ENCODE results near the gene C1D. TPM values are rescaled to one million over a fixed set of nuclear protein-coding genes. Genes with fewer than 3 reads are reported as not detected.

C1D gene
- total and polyA plus RNA-seq, 2 of the 4 experiments (the other 2 are of a cell fraction), result 2.7 to 14.3 TPM

GRCh38 chr2:68031542-68032160 is 31.2 kb downstream of the C1D start:
- CTCF ChIA-PET, result interaction anchor here (0.6 to 1.9 kb wide), 8 partner anchors 9 to 760 kb away, joined by 3 to 12 read pairs (median 4); no protein-coding TSS in a partner anchor
- H2AFZ ChIP-seq (replicated peaks; ENCODE audit: low read length, poor library complexity), result no peak overlapping the region
- ATAC-seq (ENCODE audit: low read depth), result peak; percentile 89
- TF ChIP-seq CEBPB (IDR thresholded peaks at IDR 0.05; ENCODE audit: low read depth, low read length), result no peak
- no peak for TF ChIP-seq MXI1 (IDR thresholded peaks at IDR 0.05; ENCODE audit: borderline replicate concordance, low read depth, low read length)
- no peak for TF ChIP-seq FOS (IDR thresholded peaks at IDR 0.05; ENCODE audit: low read depth, low read length)
- no peak for TF ChIP-seq MAZ (IDR thresholded peaks at IDR 0.05; ENCODE audit: borderline replicate concordance, low read depth, low read length)
- no peak for TF ChIP-seq MAFK (IDR thresholded peaks at IDR 0.05; ENCODE audit: low read depth, low read length)
- TF ChIP-seq USF2 (IDR thresholded peaks at IDR 0.05; ENCODE audit: low read depth, low read length), result no peak
- TF ChIP-seq ELK1 (IDR thresholded peaks at IDR 0.05; ENCODE audit: borderline replicate concordance, low read depth, low read length), result no peak
- no peak for TF ChIP-seq RCOR1 (IDR thresholded peaks at IDR 0.05; ENCODE audit: insufficient replicate concordance, low read length)
- peak; percentile 89 for TF ChIP-seq RAD21 (IDR thresholded peaks at IDR 0.05; ENCODE audit: low read length)
- no peak for TF ChIP-seq BHLHE40 (IDR thresholded peaks at IDR 0.05; ENCODE audit: low read depth, low read length)
- peak; percentile 78 for TF ChIP-seq SMC3 (IDR thresholded peaks at IDR 0.05; ENCODE audit: low read depth, low read length)
- TF ChIP-seq CHD1 (IDR thresholded peaks at IDR 0.05; ENCODE audit: low read depth, low read length), result no peak
- peak; percentile 79 for TF ChIP-seq CTCF (conservative IDR thresholded peaks at IDR 0.05; ENCODE audit: low read depth, low read length)
- no peak for TF ChIP-seq RFX5 (IDR thresholded peaks at IDR 0.05; ENCODE audit: low read depth, low read length)

More at GRCh38 chr2:68031542-68032160, 31.2 kb downstream of the C1D start:
- POLR2A ChIA-PET (ENCODE audit: unreplicated experiment), result no interaction called here
- in situ Hi-C loops (cut with MboI; ENCODE audit: low sequenced_read_pairs) (loop anchor here (25.0 kb wide), 2 partner anchors 1444 to 1594 kb away; partner anchors contain the start of gene MEIS1), dilution Hi-C loops (cut with HindIII; ENCODE audit: low sequenced_read_pairs, unreplicated experiment) (no loop called here), intact Hi-C loops (cut with micrococcal nuclease) (loop anchor here (1.0 to 10.0 kb wide), 7 partner anchors 185 to 1604 kb away; no protein-coding TSS in a partner anchor)
- DNase-seq, result peak; percentile 70
- no peak overlapping the region for H3K23ac ChIP-seq (ENCODE audit: low read depth, low read length)
- H2BK15ac ChIP-seq (ENCODE audit: low read depth, low read length), result 0 out of 3 replicates have a peak overlapping the region, but pooled peaks have one; percentile 32
- H2AK9ac ChIP-seq (replicated peaks; ENCODE audit: low read depth, low read length, poor library complexity), result no peak overlapping the region
- WGBS, 2 experiments (ENCODE audit: extremely low coverage in 2 of 2, insufficient read length in 1 of 2), result no CpG with 5 or more reads among the region's 2 CpGs
- peak overlapping the region; percentile 27; the same call in 1 of the 2 replicates for H2BK20ac ChIP-seq (ENCODE audit: low read depth, low read length)
- peak overlapping the region; percentile 75 for H2BK5ac ChIP-seq (ENCODE audit: low read depth, low read length, poor library complexity, severe bottlenecking)
- no peak overlapping the region for H3K9ac ChIP-seq (ENCODE audit: low read depth, low read length)
- H4K20me1 ChIP-seq (ENCODE audit: insufficient read depth, low read length), result no peaks in the 10 kb centered on the region
- no peak overlapping the region for H4K5ac ChIP-seq (ENCODE audit: low read depth, low read length)
- H3K4ac ChIP-seq (ENCODE audit: low read depth, low read length), result no peak overlapping the region
- BruUV-seq (replicated peaks), result no TSS peak
- no peak overlapping the region for H3K56ac ChIP-seq (ENCODE audit: extremely low read depth, insufficient read depth, low read length)
- no peaks in the 10 kb centered on the region for H3K79me1 ChIP-seq (ENCODE audit: low read depth in 1 of 2, low read length in 2 of 2)
- no peaks in the 10 kb centered on the region for H3K27me3 ChIP-seq (ENCODE audit: control insufficient read depth, insufficient read depth, low read length)
- no peak overlapping the region for H3K18ac ChIP-seq (ENCODE audit: low read depth, low read length)
- 0 out of 2 replicates have a peak overlapping the region, but pooled peaks have one; percentile 4 for H3K4me2 ChIP-seq (ENCODE audit: low read depth, low read length)
- no peaks in the 10 kb centered on the region for H3K36me3 ChIP-seq (ENCODE audit: control insufficient read depth, insufficient read depth, low read length)
- H3K9me3 ChIP-seq (ENCODE audit: control insufficient read depth, insufficient read depth, low read length), result no peaks in the 10 kb centered on the region
- no peak overlapping the region for H4K91ac ChIP-seq (ENCODE audit: insufficient read depth, low read depth, low read length)
- H3K14ac ChIP-seq (replicated peaks; ENCODE audit: low read depth, low read length), result no peak overlapping the region
- H3K4me3 ChIP-seq (ENCODE audit: insufficient read depth, low read depth, low read length), result no peak overlapping the region
- no peak overlapping the region for H3K27ac ChIP-seq (ENCODE audit: insufficient read depth, low read length)
- no peak overlapping the region for H2AK5ac ChIP-seq (ENCODE audit: low read depth, low read length)
- H3K4me1 ChIP-seq (ENCODE audit: control insufficient read depth, insufficient read depth, low read length), result no peaks in the 10 kb centered on the region; the same call in 1 of the 2 replicates
- no peaks in the 10 kb centered on the region for H3K9me1 ChIP-seq (ENCODE audit: insufficient read depth, low read length)
- peak overlapping the region; percentile 47; the same call in 1 of the 2 replicates for H2BK120ac ChIP-seq (ENCODE audit: low read depth, low read length)
- no peak overlapping the region for H4K8ac ChIP-seq (ENCODE audit: low read depth in 2 of 2, low read length in 2 of 2)
